Stromal cell of bone marrow (primary cell): ENCODE data around the gene SALL2.
"Not testable (repeated sequence)": the region's sequence is repeated elsewhere in the genome, so short reads cannot be mapped to it uniquely, and the experiment has no call there.

Source experiments
- DNase-seq: peaks from one replicate; pipeline ENCODE4 v3.0.0-alpha.2; 2012; ENCODE audit warnings: low read depth

The SALL2 gene

DNA sequence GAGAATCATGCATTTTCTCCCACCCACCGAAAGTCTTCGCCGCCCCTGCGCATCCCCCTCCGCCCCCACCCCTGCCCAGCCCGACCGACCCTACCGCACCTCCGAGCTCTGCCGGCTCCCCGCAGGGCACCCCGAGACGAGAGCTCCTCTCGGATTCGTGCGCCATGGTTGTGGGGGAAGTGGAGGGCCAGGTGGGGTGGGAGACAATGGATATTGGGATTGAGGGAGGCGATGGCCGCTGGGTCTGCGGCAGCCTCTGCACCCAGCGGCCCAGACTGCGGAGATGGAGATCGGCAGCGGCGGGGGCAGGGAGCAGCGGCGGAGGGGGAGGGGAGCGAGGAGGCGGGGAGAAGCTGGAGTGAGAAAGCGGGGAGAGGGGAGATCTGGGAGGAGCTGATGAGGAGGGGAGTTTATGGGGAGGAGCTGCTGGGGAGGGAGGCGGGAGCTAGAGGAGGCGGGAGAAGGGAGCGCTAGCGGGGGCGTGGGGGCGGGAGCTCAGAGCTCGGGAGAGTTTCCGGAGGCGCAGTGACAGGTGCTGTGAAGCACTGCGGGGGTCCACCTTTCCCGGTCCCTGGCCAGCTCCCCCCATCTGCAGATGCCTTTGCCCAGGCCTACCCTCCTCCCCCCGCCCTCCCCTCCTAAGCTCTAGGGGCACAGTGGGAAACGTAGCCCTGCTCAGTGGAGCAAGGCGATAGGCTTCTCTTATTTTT lies at the start of gene SALL2:
SALL2 (minus strand) TSS at position 385 of the 710 bp plus-strand sequence; CDS start at position 166, 219 bp downstream.
- DNase-seq = peak; percentile 31

DNA sequence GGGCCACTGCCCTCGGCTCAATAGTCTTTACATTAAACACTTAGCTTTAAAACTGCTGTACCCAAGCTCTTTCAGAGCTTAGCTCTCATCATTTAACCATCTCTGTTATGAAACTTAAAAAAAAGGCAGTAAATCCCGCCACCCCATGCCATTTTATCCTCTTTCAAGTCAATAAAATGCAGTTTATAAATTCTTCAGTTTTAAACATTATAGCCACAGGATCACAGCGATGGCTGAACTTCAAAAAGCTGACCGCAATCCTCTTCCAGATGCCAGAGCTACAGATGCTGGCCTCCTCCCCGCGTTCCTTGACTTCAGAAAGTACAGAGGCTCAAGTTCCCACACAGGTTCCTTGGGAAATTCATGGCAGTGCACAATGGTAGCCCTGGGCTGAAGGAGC lies 49.5 kb upstream of the SALL2 start:
- DNase-seq = no peak

GRCh38 chr14:21572604-21573003 lies 46.5 kb upstream of the SALL2 start:
- no peak for DNase-seq

DNA sequence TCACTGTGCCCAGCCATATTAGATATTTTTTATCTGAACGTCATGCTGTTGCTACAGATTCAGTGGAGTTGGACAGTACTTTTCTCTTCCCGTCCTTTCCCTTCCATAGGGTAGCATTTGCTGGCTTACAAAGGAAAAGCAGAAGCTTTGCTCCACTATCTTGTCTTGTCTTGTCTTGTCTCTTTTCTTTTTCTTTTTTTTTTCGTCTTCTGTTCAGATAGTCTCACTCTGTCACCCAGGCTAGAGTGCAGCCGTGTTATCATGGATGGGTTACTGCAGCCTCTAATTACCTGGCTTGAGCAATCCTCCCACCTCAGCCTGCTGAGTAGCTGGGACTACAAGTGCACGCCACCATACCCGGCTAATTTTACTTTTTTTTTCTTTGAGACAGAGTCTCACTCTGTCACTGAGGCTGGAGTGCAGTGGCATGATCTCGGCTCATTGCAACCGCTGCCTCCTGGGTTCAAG lies 32.6 kb upstream of the SALL2 start:
- DNase-seq = no peak

DNA sequence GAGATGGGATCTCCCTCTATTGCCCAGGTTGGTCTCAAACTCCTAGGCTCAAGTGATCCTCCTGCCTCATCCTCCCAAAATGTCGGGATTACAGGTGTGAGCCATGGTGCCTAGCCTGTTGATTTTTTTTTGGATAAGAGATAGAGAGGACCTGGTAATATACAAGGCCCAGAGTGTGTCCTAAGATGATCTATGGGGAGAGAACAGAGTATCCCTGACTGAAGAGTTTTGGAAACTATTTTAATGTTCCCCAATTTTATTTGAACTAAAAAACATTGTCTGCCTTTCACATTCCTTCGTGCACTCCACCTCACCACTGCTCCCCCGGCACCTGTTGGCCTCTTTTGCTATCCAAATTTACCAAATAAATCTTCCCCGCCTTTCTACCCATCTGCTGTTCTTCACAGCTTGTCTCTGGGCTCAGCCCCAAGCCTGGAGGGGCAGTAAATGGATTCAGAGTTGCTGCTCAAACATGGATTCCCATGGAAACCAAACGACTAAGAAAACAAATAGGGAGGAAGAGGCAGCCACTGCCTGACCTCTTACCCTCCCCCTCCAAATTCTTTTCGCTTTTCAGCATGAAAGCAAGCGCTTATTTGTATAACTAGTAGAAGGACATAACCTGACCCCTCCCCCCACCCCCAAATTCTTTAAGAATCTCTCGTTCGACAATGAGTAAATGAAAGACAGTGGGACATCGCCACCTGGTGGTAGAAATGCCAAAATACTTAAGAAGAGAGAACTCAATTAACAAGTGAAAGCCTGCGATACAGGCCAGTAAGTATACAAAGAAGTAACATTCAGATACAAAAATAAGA lies 31.1 kb upstream of the SALL2 start:
- peak; percentile 70 for DNase-seq

DNA sequence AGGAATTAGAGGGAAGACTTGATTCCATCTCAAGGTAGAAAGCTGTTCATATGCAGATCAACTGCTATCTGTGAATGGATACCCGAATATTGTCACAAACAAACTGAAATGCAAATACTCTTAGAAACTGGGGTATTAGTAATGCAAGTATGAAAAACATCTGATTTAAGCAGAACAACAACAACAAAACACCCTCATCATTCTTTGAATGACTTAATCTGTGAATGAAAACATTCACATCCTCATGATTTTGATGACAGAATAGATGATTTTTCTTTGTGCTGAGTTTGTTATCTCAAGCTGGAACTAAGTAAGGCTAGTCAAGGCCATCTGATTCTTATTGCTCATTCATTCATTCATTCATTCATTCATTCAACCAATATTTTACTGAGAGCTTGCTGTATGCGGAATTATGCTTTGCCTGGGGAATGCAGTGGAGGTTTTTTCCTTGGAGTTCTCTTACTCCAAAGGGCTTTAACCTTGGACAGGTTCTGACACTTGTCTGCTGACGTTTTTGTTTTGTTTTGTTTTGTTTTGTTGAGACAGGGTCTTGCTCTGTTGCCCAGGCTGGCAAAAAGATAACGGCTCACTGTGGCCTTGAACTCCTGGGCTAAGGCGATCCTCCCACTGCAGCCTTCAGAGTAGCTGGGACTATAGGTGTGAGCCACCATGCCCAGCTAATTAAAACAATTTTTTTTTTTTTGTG lies 30.4 kb upstream of the SALL2 start:
- no peak for DNase-seq

- DNase-seq = no peak
These were observed 27.1 kb upstream of the SALL2 start for GRCh38 chr14:21553266-21553665.

- not testable (repeated sequence) for DNase-seq
These were observed 18.4 kb upstream of the SALL2 start for GRCh38 chr14:21544588-21544987.

DNA sequence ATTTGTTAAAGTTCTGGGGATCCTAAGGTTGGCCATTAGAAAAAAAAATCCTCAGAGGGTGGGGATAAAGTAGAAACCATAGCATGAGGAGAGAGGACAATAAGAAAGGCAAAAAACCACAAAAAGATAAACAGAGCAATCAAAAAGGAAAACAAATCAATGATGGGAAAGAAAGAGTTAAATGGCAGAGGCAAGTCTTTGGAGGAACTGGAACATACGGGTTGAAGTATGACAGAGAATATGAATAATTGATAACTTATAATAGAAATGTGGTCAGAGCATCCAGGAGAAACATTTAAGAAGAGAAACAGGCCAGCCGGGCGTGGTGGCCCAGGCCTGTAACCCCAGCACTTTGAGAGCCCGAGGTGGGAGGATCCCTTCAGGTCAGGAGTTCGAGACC lies 17.8 kb upstream of the SALL2 start:
- DNase-seq = no peak

GRCh38 chr14:21543521-21543960 lies 17.4 kb upstream of the SALL2 start:
- no peak for DNase-seq

GRCh38 chr14:21541413-21542074 lies 15.4 kb upstream of the SALL2 start:
- no peak for DNase-seq

DNA sequence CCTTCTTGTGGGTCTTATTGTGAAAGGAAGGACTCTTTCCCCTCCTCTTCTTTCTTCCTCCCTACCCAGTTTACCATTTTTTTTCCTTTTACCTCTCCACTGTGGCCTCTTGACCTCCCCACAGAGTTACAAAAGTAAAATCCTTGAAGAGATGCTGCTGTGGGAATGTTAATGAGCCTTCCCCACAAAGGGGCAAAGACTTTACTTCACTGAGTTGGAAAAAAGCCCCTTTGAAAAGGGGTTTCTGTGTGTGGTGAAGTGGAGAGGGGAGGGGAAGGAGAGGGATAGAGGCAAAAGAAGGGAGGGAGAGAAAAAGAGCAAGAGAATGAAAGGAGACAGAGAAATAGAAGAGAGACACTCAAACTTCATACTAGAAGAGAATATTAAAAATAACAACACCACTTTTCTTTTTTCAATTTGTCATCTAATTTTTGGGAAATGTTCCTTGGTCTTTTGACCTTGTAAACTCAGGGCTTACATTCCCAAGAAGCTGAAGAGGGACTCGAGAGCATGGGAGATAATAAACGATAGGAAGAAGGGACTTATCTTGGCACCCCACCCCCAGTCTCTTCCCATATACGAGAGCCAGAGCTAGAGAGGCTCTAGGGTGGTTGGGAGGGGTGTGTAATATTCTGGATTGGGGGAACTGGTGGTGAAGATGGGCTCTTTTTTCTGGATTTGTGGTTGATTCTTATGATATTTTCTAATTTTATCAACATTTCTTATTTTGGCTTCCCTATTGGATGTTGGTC lies 13.2 kb upstream of the SALL2 start:
- DNase-seq = no peak

- DNase-seq = no peak
These were observed 10.9 kb upstream of the SALL2 start for GRCh38 chr14:21537090-21537424.

DNA sequence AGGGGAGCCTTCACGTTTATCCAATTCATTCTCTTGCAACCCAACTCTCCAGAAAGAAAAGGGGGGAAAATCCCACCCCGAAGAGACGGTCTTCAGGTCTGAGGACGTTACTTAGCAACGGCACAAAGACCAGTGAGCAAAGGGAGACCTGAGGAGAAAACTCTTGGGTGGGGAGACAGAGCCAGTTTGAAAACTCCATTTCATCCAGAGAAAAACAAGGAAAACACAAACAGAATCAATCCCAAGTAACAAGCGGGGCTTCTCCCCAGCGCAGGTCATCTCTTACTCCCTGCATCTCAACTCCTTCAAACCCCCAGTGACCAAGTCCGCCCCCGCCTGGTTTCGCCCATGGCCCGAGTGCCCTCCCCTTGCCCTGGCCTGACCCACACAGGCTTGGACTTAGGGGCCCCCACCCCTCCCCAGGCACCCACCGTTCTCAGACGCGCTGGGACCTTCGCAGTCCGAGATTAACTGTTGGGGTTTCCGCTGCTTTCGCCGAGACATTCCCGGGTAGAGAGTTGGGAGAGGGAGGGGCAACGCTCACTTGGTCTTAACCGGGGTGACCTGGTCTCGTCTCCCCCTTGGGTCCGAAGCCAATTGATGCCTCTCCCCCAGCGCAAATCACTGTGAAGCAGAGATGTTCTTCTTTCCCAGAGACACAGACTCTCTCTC lies 10.4 kb upstream of the SALL2 start:
- no peak for DNase-seq

- no peak for DNase-seq
These were observed 9.6 kb upstream of the SALL2 start for GRCh38 chr14:21535545-21536417.

GRCh38 chr14:21534576-21534975 lies 8.4 kb upstream of the SALL2 start:
- no peak for DNase-seq

DNA sequence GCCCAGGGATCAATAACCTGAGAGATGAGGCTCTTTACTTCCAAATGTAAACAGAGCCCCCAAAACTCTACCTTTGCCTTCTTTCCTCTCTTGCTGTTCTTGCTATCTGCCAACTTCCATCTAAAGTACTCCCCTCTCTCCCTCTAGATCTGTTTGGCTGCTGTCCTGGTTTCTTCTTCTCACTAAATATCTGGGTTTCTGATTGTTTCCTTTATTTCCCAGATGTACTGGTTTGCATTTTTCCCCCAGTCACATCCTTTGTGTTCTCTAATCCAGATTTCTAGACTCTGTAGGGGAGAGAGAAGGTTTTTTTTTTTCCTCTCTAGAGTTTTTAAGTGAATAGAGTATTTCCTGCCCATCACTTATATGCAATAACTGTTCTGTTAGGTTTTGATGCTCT lies 7.1 kb upstream of the SALL2 start:
- DNase-seq = no peak

- DNase-seq = no peak
These were observed 3.4 kb upstream of the SALL2 start for GRCh38 chr14:21529515-21529914.

DNA sequence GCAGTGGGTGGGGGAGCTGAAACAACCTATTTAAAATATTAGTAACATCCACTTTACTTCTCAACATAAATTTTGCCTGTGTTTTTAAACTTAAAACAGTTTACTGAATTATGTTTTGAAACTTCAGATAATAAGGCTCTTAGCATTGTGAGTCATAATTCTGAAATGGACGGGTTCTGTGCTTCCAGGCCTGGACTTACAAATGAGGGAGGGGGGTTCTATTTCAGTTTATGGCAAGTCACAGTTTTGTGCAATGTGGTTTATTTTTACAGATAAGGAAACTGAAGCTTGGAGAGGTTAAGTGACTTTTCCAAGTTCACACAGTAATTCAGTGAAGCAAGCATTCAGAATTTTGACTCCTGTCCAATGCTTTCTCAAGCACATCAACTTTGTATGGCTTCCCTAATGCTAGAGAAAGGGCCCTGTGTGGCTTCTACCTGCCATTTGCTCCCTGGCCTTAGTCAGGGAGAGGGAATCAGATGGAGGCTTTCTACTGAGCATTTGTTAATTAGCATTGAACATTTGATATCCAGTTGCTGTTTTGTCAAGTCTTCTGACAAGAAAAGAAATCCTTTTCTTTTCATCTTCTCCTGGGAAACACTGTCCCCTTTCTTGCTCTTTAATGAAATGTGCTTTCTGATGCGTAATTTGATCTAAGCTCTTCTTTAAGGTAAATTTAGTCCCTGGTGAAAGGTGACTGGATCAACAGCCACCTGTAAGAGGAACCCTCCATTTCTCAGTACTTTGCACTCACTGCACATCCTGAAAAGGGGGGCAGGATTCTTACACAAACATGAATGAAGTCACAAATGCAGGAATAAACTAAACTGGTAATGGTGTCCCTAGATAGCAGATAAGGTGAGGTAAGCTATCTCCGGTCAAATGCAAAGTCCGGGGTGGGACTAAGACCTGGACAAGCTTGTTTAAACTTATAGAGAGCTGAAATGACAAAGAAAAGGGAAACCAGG lies 2.5 kb upstream of the SALL2 start:
- DNase-seq = no peak
